Nephron progenitor cell (in vitro differentiated cells): ENCODE measurements around the gene ULK4.

Experiments
- DNase-seq: peaks from one replicate; pipeline ENCODE4 v3.0.0; 2021
- H3K27ac Mint-ChIP-seq: 2 replicates; pipeline ENCODE4 v1.8.0; 2021; ENCODE audit warnings: mild to moderate bottlenecking, moderate library complexity, mixed read lengths
- H3K27me3 Mint-ChIP-seq: 2 replicates; pipeline ENCODE4 v1.8.0; 2021; ENCODE audit warnings: mild to moderate bottlenecking, low read depth, mixed read lengths; ENCODE audit not compliant: poor library complexity
- H3K36me3 Mint-ChIP-seq: 2 replicates; pipeline ENCODE4 v1.8.0; 2021; ENCODE audit warnings: low read depth, mixed read lengths
- H3K4me1 Mint-ChIP-seq: 2 replicates; pipeline ENCODE4 v1.8.0; 2021; ENCODE audit warnings: mixed read lengths
- H3K4me3 Mint-ChIP-seq: 2 replicates; pipeline ENCODE4 v1.8.0; 2021; ENCODE audit warnings: mild to moderate bottlenecking, moderate library complexity, mixed read lengths
- H3K9me3 Mint-ChIP-seq: 2 replicates; pipeline ENCODE4 v1.8.0; 2021; ENCODE audit warnings: mild to moderate bottlenecking, moderate library complexity, mixed read lengths
- CTCF ChIP-seq: fragments of 200-600 bp; sonication (generic); IDR thresholded peaks from 2 replicates; pipeline ENCODE4 v1.5.0; 2021; ENCODE audit warnings: antibody characterized with exemption

ULK4 gene

GRCh38 chr3:41940393-41940792 is 21.5 kb downstream of the ULK4 start:
- Mint-ChIP-seq H3K27me3 (peaks cover 7% of the 10 kb centered on the region), H3K36me3 (peaks cover 13% of the 10 kb centered on the region), H3K27ac (no peak overlapping the region), H3K9me3 (peaks cover 18% of the 10 kb centered on the region), H3K4me1 (peaks cover 19% of the 10 kb centered on the region), H3K4me3 (no peak overlapping the region)
- DNase-seq = no peak
- no peak for TF ChIP-seq CTCF

DNA sequence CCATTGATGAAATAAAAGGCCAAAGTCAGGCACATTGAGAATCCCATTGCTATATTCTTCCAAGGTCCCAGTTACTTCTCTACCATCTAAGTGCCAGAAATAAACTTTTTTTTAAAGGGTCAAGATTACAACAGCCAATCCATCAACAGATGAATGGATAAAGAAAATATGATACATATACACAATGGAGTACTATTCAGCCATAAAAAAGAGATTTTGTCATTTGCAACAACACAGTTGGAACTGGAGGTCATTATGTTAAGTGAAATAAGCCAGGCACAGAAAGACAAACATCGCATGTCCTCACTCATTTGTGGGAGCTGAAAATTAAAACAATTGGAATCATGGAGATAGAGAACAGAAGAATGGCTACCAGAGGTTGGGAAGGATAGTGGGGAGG is 25.5 kb downstream of the ULK4 start:
- Mint-ChIP-seq H3K27me3 (peaks cover 4% of the 10 kb centered on the region), H3K4me1 (no peaks in the 10 kb centered on the region), H3K9me3 (peaks cover 17% of the 10 kb centered on the region), H3K36me3 (peaks cover 19% of the 10 kb centered on the region), H3K27ac (no peak overlapping the region), H3K4me3 (no peak overlapping the region)
- no peak for TF ChIP-seq CTCF
- DNase-seq = no peak

GRCh38 chr3:41933154-41933676 is 28.7 kb downstream of the ULK4 start:
- Mint-ChIP-seq H3K9me3 (peaks cover 19% of the 10 kb centered on the region), H3K27ac (no peak overlapping the region), H3K4me1 (no peaks in the 10 kb centered on the region)

GRCh38 chr3:41932464-41932863 is 29.4 kb downstream of the ULK4 start:
- DNase-seq = no peak
- no peaks in the 10 kb centered on the region for H3K4me1 Mint-ChIP-seq
- peaks cover 19% of the 10 kb centered on the region for H3K9me3 Mint-ChIP-seq
- no peak overlapping the region for H3K4me3 Mint-ChIP-seq
- H3K27me3 Mint-ChIP-seq = no peaks in the 10 kb centered on the region
- TF ChIP-seq CTCF = no peak
- H3K27ac Mint-ChIP-seq = no peak overlapping the region
- peaks cover 44% of the 10 kb centered on the region for H3K36me3 Mint-ChIP-seq

More at GRCh38 chr3:41933154-41933676, 28.7 kb downstream of the ULK4 start:
- DNase-seq = no peak
- H3K36me3 Mint-ChIP-seq = peaks cover 41% of the 10 kb centered on the region
- H3K4me3 Mint-ChIP-seq = no peak overlapping the region
- TF ChIP-seq CTCF = no peak
- no peaks in the 10 kb centered on the region for H3K27me3 Mint-ChIP-seq

DNA sequence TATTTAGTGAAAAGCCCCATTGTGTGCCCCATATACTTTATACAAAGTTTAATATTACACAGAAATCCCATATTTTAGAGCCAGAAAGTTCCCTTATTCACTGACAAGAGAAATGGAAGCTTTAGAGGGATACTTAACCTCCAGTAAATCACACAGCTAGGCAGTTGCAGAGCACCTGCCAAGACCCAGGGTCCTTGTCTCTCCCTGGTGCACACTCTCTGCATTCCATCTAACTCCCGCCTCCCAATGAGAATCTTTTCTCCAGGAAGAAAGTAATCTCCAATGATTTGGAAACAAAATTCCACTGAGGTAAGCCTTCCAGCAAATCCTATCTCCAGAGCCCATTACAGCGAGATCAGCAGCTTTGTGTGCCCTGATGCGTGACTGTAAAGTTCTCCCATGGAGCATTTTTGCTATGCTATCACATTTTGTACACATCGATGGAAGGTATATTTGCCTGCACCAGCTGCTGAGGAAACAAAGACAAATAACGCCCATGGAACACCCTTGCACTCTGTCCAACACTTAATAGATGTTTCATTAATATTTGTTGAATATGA is 41.4 kb downstream of the ULK4 start:
- no peak for DNase-seq
- H3K27me3 Mint-ChIP-seq = no peaks in the 10 kb centered on the region
- H3K36me3 Mint-ChIP-seq = no peaks in the 10 kb centered on the region
- H3K27ac Mint-ChIP-seq = peak overlapping the region; percentile 77
- H3K4me1 Mint-ChIP-seq = peaks cover 11% of the 10 kb centered on the region
- H3K4me3 Mint-ChIP-seq = no peak overlapping the region
- H3K9me3 Mint-ChIP-seq = no peaks in the 10 kb centered on the region
- no peak for TF ChIP-seq CTCF

DNA sequence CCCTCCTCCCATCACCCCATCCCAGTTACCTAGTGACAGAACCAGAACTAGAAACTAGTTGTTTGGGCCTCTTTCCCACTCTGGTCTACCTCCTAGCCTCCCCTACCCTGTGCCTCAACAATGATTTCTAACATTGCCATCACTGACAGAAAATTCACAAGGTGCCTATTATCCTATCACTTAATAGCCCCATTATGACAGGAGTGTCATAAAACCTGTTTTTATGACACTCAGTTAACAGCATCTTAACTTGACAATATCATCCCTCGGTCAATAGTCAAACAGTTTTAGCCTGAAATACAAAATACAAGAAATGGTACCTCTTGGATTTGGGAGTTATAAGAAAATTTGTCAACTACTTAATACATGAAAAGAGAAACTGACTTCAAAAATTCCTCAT is 46.5 kb downstream of the ULK4 start:
- no peaks in the 10 kb centered on the region for H3K9me3 Mint-ChIP-seq
- peaks cover 20% of the 10 kb centered on the region for H3K36me3 Mint-ChIP-seq
- no peak overlapping the region for H3K27ac Mint-ChIP-seq
- no peaks in the 10 kb centered on the region for H3K27me3 Mint-ChIP-seq
- peaks cover 5% of the 10 kb centered on the region for H3K4me1 Mint-ChIP-seq
- H3K4me3 Mint-ChIP-seq = no peak overlapping the region
- no peak for DNase-seq
- no peak for TF ChIP-seq CTCF
